Epithelial cell of esophagus (primary cell): ENCODE data around the gene PSKH1.
"Not testable (repeated sequence)": the region's sequence is repeated elsewhere in the genome, so short reads cannot be mapped to it uniquely, and the experiment has no call there.

Source experiments
- DNase-seq: peaks from one replicate; pipeline ENCODE4 v3.0.0; 2010; ENCODE audit warnings: low read depth
- H3K4me3 ChIP-seq: 2 replicates; pipeline ENCODE4 v1.5.1; 2011; ENCODE audit warnings: mild to moderate bottlenecking, low read length, control low read depth
- CTCF ChIP-seq: IDR thresholded peaks from 2 replicates; pipeline ENCODE4 v1.5.1; 2011; ENCODE audit warnings: low read depth, mild to moderate bottlenecking, low read length, control low read depth, inconsistent platforms; ENCODE audit not compliant: insufficient read depth; ENCODE audit errors: missing control alignments

The PSKH1 gene

GRCh38 chr16:67935402-67936123, 42.5 kb downstream of the PSKH1 start:
- no peak for TF ChIP-seq CTCF
- H3K4me3 ChIP-seq = peak overlapping the region; percentile 96
- DNase-seq = peak; percentile 99

GRCh38 chr16:67936124-67936879, 43.2 kb downstream of the PSKH1 start, which contains the start of gene PSMB10:
TSS of gene PSMB10 (minus strand) at chr16:67936850. CDS start at chr16:67936749, 101 bp downstream.
- TF ChIP-seq CTCF = no peak
- peak within 1 kb of the TSS; percentile 96 for H3K4me3 ChIP-seq
- DNase-seq = peak; percentile 59

GRCh38 chr16:67936880-67937605, 44.0 kb downstream of the PSKH1 start:
- no peak for TF ChIP-seq CTCF
- H3K4me3 ChIP-seq = peak overlapping the region; percentile 96
- DNase-seq = no peak

GRCh38 chr16:67937713-67938112, 44.7 kb downstream of the PSKH1 start:
- not testable (repeated sequence) for H3K4me3 ChIP-seq, DNase-seq

GRCh38 chr16:67939507-67940445, 46.7 kb downstream of the PSKH1 start:
- TF ChIP-seq CTCF = no peak
- no peak overlapping the region for H3K4me3 ChIP-seq
- DNase-seq = no peak

- TF ChIP-seq CTCF = no peak
- DNase-seq = no peak
- no peak overlapping the region for H3K4me3 ChIP-seq
Measured at GRCh38 chr16:67940446-67941089, 47.5 kb downstream of the PSKH1 start.
